Right renal pelvis (tissue), 4 donors: ENCODE results near the gene AMOTL1. TPM values are rescaled to one million over a fixed set of nuclear protein-coding genes. Genes with fewer than 3 reads are reported as not detected.
"Not testable (repeated sequence)": the region's sequence is repeated elsewhere in the genome, so short reads cannot be mapped to it uniquely, and the experiment has no call there.

ENCODE experiments used
- DNase-seq, 4 donors: peaks; one replicate each; pipeline ENCODE4 v3.0.0-alpha.2; 2013; ENCODE audit warnings: low read depth in 4 of 4, low spot score in 3 of 4, missing footprints in 1 of 4
- polyA plus RNA-seq, 4 donors: library from polyadenylated mRNA; unstranded; fragments of 120-200 nt; gene quantifications; one replicate each; pipeline ENCODE4 v1.2.1, GENCODE V29; 2013; ENCODE audit not compliant: insufficient read length in 4 of 4

AMOTL1 gene
- polyA plus RNA-seq, 4 donors: 42.9 to 50.3 (median 46.1) TPM

DNA sequence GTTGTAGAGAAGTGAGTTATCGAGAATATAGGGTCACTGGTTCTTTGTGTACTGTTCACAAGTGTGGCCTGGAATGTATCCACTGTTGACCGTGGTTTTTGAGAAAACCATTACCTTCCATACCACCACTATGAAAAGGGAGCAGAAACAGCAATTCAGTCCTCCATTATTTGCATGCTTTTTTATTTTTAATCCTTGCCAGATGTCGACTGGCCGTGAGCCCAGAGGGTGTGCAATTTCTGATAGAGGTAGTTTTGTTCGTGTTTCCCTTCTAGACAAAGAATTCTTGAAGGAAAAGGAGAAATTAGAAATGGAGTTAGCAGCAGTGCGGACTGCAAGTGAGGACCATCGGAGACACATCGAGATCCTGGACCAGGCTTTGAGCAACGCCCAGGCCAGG is 81.7 kb downstream of the AMOTL1 start:
- no peak for DNase-seq

DNA sequence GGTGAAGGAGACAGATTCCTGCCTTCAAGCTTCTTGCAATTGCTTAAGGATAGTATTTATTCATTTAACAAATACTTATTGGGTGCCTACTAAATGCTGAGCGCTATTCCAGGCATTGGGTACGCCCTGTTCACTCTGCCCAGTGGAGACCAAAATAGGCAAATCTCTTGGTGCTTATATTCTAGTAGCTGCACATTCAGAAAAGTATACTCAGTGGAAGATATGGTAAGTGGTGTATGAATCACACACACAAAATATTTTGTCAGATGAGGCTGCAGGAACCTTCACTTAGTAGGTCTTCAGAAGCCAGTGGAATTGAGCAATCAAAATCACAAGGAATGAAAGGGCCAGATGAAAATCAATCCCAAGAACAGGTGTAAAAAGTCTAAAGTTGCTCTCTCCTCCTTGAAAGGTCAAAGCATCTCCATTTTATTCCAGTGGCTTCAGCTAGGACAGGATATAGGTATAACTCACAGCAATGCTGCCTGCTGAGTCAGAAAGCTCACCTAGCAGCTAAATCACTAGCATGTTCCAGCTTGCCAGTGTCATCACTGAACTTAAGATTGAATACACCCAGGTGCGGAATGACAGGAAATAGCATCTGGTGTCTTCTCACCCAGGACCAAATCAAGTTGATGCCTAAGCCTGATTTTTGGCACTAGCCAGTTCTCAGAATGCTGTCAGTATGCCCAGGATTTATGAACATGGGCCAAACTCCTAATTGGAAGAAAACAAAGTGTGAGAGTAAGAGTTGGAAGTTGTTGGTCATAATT is 83.9 kb downstream of the AMOTL1 start:
- DNase-seq: no peak

DNA sequence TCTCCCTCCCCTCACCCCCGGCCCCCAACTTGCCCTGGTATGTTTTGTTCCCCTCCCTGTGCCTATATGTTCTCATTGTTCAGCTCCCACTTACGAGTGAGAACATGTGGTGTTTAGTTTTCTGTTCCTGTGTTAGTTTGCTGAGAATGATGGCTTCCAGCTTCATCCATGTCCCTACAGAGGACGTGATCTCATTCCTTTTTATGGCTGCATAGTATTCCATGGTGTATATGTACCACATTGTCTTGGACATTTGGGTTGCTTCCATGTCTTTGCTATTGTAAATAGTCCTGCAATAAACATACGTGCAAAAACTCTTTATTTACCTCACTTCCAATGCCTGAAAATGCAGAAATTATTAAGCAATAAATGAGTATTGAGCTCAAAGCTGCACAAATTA is 85.1 kb downstream of the AMOTL1 start:
- not testable (repeated sequence) for DNase-seq

DNA sequence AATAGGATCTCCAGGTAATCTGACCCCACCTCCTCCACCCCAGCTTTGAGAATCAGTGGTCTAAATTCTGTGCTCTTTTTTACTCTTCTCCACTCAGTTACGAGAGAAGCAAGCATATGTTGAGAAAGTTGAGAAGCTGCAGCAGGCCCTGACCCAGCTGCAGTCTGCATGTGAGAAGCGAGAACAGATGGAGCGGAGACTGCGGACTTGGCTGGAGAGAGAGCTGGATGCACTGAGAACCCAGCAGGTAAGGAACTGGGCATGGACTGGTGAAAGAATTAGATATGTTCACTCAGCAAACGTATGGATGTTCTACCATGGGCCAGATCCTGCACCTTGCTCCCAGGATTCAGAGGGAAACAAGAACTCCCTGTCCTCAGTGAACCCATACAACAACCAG is 85.7 kb downstream of the AMOTL1 start:
- no peak for DNase-seq

DNA sequence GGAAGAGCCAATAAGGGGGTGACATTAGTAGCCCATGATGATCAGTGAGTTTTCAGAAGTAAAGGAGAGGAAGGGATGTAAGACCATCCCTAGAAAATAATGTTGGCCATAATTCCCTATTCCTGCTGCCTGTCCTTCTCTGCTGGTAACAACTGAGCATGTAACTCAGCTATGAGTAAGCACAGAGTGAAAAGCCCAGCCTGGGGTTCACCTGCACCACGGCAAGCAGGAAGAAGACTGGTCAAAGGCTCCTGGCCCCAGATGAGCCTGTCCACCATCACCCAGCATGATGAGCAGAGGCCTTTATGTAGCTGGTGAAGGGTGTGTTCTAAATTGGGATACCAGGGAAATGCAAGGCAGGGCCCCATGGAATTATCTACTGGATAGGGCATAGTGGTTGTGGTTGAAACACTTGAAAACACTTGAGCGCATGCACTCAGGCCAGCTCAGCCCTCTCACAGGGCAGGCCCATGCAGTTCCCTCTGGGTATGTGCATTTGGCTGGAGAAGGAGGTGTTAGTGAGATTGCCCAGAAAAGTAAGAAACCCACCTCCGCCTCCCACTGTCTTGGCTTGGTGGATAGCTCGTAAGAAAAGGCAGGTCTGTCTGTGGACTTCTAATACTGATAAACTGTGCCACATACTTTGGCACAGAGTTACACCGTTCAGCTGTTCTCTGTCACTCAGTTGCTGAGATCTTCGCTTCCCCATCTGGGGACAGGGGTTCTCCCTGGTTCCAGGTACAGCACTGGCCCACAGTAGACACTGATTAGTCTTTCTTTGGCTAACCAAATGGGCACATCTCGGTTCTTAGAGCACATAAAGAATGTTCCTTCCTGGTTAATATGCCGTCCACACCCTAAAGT is 86.8 kb downstream of the AMOTL1 start:
- DNase-seq: no peak

DNA sequence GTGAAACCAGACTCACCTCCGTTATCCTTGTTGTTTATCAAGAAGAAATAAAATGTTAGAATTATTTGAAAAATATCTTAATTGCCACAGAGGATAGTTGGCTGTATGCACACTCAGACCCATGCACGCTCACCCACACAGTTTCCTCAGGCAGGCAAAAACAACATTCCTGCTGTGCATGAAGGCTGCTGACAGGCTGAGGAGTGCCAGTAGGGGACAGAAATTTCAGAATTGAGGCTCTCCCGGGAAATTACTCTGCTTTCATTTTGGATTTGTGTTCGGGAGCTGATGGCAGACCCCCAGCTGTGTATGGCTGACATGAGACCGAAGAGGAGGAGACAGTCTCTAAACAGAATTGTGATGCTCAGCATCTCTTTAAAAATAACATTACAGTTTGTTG is 87.5 kb downstream of the AMOTL1 start:
- DNase-seq: no peak

DNA sequence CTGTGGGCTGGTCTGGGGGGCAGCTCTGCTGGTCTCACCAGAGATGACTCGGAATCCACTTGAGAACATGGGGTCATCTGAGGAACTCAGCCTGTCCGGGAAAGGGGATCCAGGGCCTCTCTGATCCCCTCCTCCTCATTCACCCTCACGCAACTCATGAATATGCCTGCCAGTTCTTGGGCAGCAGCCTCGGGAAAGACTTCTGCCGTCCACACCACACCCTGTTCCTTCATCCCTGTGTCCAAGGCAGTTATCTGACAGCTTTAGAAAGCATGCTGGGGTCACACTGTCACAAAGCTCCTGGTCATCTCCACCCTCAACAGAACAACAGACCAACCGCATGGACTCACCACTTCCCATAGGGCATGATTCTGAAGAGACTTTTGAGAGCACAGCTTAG is 88.3 kb downstream of the AMOTL1 start:
- no peak for DNase-seq

DNA sequence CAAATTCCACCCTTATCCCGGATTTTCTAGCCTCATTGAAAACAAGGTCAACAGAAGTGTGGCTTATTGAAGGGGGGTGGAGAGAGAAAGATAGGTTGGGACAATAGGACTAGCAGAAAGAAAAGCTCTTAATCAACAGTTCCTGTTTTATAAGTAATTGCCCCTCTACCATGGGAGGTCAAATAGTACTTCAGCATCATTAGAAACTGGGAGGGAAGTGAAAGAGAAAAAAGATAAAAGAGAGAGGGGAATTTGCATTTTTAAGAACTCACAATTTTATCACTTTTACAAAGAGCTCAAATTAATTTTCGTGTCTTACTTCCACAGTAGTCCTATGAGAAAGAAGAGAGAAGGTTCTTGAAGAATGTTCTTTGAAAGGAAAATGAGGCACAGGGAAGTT is 89.2 kb downstream of the AMOTL1 start:
- no peak for DNase-seq

DNA sequence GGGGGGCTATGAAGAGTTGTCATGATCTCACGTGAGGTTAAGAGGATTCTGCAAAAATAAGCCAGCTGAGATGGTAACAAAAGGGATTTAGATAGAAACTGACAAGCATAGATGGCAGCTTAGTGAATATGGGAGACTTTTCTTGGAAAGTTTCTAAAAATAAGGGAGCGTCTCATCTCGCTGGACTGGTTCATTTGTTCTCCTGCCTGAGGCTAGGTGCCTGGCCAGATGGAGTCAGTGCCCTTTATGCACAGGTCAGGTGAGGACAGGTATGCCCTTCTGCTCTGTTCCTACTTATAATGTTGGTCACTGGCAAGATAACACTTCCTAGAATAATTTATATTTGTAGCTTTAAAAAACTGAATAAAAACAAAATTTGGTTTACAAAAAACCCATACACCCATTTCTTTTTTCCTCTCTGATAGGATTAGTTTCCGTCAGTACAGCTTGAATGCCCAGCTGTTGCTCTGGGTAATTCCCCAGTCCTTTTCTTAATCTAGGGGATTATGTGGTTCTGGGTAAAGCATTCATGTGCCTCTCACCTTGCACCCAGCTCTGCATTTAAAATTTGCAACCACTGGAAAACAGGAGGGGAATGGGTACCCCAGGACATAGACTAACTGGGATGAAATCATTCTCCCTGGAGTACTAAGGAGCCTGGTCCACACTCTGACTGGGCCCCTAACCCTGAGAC is 90.0 kb downstream of the AMOTL1 start:
- DNase-seq: no peak

DNA sequence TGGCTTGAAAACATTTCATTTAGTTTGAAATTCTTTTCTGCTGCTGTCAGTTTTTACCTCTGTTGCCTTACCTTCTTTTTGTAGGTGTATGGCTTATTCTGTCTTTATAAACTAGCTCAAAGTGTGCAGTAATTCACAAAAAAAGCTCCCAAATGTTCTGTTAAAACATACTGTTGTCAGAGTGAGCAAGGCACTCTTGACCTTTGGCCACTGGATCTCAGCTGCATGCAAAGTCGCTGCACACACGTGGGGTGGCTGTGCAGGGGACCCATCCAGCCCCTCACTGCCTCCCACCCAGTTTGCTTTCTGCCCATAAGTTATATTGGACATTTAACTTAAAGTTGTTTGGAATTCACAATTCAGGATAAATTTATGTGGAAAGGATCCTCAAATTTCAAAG is 92.2 kb downstream of the AMOTL1 start:
- DNase-seq: no peak

DNA sequence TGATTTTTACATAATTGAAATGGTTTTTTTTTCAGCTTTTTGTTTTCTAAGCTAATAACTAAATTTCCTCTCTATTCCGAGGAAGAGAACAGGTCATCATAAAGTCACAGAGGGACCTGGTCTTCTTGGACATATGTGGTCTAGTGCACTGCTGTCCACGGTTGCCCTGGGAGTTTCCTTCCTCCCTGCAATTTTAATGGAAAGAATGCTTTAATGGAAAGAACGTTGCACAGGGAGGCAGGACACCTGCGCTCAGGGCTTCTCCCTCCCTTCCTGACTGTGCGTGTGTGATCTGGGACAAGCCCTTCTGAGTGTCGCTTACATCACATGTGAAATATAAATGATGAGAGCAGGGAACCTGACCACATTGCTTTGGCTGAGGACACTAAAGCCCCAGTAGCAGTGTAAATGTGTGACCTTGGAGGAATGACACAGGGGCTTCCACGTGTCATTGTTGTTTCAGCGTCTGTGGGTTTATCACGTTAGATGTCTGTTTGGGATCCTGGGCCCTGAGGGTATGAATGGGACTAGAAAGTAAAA is 93.2 kb downstream of the AMOTL1 start:
- no peak for DNase-seq

DNA sequence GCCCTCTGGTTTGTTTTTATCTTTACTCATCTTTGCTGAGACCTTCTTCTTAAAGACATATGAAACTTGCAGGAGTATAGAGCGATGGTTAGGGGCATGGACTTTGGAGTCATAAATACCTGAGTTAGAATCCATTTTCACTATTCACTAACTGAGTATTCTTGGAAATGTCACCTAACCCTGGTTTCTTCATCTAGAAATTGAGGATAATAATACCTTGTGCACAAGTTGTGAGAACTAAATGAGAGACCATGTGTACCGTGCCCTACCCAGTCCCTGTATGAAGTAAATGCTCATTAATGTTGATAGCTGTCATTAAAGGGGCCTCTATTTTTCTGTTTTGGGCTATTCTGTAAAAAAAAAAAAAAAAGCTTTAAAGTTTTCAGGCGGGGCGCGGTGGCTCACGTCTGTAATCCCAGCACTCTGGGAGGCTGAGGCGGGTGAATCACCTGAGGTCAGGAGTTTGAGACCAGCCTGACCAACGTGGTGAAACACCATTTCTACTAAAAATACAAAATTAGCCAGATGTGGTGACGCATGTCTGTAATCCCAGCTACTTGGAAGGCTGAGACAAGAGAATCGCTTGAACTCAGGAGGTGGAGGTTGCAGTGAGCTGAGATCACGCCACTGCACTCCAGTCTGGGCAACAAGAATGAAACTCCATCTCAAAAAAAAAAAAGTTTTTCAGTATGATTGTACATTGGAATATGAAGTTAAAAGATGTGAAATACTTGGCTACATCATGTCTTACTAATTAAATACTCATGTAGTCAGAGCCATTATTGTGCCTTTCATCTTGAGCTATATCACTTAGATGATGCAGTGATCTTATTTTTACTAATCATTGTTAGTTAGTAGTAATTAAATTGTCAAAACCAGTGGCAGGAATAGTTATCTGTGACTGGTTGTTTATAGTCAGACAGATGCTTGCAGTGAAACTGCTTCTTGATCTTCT is 95.0 kb downstream of the AMOTL1 start:
- no peak for DNase-seq

DNA sequence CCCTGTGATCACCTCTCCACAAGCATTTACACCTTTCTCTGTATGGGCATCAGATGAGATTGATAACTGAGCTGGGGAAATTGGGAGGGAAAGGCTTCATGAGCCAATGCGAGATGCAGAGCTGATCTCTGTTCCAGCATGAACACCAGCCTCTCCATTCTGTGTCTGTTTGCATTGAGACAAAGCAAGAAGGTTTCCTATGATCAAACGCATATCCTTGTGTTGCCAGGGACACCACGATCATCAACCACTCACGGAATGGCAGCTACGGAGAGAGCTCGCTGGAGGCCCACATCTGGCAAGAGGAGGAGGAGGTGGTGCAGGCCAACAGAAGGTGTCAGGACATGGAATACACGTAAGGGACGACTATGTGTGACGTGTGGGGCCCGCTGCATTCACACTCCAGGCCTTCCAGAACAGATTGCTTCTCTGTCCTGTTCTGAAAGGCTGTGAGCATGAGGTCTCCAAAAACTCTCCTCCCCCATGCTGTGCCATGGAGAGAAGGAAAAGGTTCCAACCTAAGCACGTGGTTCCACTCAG is 96.4 kb downstream of the AMOTL1 start:
- DNase-seq: no peak

DNA sequence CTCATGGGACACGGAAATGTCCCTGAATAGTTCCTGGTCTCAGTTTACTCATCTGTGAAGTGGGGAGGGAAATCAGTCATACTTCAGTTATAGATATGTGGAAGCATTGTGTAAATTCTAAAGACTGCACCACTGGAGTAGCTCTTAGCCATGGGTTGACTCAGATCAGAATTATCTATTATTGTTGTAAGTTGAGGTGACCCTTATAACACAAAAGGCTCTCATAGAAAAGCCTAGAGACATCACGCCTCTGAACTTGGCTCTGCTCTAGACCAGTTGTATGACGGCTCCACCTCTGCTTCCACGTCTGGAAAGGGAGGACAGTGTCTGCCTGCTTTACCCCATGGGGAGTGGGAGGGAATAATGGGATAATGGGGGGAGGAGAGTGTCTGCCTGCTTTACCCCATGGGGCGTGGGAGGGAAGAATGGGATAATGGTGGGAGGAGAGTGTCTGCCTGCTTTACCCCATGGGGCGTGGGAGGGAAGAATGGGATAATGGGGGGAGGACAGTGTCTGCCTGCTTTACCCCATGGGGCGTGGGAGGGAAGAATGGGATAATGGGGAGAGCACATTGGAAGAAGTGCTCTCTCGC is 98.2 kb downstream of the AMOTL1 start:
- no peak for DNase-seq

DNA sequence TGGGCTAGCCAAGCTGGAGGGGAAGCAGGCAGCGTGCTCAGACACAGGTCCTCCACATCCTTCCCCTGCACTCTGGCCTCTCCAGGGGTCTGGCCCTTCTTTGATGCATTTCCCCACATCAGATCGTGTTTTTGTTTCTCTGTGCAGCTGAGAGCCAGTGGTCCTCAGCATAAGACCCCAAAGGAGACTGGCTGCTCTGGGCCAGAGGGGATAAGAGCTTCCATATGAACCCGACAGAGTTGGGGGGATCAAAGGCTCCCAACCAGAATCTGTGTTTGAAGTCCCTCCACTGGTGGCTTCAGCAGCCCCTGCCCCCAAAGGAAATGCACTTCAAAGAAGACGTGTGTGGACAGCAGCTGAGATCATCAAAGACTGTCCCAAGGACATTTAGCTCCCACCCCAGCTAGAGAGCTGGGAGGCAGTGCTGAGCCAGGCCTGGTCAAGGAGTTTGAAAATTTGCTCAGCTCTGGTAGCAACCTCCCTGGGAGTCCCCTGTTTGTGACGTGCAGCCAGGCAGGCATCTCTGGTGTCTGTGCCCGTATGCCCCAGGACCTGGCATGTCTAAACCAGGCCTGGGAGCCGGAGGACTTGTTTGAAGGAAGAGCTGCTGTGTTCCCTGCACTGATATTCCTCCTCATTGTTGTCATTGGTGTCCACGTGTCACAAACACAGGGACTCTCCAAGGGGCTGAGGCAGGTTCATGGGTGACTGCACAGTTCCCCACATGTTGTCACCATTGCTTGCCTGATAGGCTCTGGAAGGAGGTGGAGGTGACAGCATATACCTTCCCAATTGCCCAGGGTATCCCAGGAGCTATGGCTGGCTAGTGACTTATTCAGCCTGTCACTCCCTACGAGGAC is 99.0 kb downstream of the AMOTL1 start:
- no peak for DNase-seq

DNA sequence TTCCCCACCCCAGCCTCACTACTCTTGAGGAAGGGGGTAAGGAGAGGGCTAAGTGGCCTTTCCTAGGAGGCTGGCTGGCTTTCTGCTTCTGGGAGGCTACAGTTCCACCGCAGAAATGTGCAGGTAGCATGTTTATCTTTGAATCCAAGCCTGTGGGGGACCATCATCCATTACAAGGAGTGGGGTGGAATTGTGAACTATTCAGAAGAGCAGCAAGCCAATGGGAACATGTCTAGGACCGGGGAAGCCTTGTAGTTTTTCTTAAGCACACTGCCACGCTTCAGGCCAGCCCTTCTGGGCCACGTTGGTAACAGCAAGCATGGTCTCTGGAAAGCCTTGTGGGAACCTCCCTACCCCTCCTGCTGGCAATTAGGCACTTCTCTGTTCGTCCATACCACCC is 100.3 kb downstream of the AMOTL1 start:
- no peak for DNase-seq

DNA sequence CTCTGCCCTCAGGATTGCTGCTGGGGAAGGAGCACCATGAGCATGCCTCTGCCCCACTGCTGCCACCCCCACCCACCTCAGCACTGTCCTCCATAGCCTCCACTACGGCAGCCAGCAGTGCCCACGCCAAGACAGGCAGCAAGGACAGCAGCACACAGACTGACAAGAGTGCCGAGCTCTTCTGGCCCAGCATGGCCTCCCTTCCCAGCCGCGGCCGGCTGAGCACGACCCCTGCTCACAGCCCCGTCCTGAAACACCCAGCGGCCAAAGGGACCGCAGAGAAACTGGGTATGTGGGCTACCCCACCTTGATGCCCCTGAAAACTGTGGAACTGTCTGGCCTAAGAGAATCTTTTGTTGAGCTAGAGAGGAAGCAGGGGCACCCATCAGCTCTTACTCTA is 101.0 kb downstream of the AMOTL1 start:
- no peak for DNase-seq

DNA sequence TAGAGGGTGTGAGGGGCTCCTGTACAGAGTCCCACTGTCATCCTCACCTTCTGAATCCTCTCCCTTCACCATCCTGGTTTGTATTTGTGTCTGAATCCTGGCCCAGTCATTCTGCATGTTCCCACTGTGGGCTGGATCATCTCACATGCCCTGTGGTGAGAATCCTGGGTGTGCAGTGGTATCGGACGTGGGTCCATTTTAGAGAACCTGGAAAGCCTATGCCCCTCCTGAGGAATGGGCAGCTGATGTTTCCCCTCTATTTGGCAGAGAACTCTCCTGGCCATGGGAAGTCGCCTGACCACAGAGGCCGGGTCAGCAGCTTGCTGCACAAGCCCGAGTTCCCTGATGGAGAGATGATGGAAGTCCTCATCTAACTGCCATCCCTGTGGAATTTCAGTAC is 102.3 kb downstream of the AMOTL1 start:
- no peak for DNase-seq
